AG04449 (cell line): ENCODE results near the gene WNK1.

Experiments
- CTCF ChIA-PET: fragments of 350-600 bp; formaldehyde crosslinking; extraction: SDS; loops from one replicate; lab custom pipeline; 2021; ENCODE audit warnings: antibody characterized with exemption; lab: Yijun Ruan, JAX
- POLR2A ChIA-PET: fragments of 400-600, 350-600 bp; formaldehyde crosslinking; extraction: SDS; loops from one replicate; lab custom pipeline; 2020; ENCODE audit warnings: antibody characterized with exemption, inconsistent platforms; lab: Yijun Ruan, JAX
- DNase-seq: peaks from one replicate; pipeline ENCODE4 v3.0.0-alpha.2; 2010; ENCODE audit warnings: low read depth, low spot score
- H3K4me3 ChIP-seq: 2 replicates; pipeline ENCODE4 v1.5.1; 2011; ENCODE audit warnings: low read depth, mild to moderate bottlenecking, control low read depth, low read length
- TF ChIP-seq, protein P1 (sequence below): IDR thresholded peaks from one replicate; pipeline ENCODE4 v1.5.1; 2011; ENCODE audit warnings: mild to moderate bottlenecking, moderate library complexity, low read length, control low read depth, inconsistent platforms; ENCODE audit not compliant: insufficient read depth; ENCODE audit errors: missing control alignments

The WNK1 gene

DNA sequence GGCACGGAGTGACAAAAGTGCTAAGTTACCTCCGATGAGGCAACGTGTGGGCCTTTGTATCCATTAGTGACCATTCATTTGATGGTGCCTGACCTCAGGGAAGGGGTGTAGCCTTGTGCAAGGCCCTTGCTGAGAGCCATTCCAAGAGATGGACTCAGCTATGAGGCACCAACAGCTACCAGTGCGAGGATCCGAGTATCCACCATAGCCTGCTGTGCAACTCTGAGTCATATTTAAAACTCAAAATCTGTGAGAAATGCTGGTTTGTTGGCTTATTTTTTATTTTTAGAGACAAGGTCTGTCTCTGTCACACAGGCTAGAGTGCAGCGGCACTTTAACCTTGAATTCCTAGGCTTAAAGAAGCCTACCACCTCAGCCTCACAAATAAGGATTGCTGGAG lies 25.1 kb upstream of the WNK1 start:
- CTCF ChIA-PET: interaction anchor here (1.2 to 2.1 kb wide), 2 partner anchors 10 to 23 kb away, joined by 3 to 8 read pairs; no protein-coding TSS in a partner anchor
- POLR2A ChIA-PET: no interaction called here
- TF ChIP-seq, protein P1, sequence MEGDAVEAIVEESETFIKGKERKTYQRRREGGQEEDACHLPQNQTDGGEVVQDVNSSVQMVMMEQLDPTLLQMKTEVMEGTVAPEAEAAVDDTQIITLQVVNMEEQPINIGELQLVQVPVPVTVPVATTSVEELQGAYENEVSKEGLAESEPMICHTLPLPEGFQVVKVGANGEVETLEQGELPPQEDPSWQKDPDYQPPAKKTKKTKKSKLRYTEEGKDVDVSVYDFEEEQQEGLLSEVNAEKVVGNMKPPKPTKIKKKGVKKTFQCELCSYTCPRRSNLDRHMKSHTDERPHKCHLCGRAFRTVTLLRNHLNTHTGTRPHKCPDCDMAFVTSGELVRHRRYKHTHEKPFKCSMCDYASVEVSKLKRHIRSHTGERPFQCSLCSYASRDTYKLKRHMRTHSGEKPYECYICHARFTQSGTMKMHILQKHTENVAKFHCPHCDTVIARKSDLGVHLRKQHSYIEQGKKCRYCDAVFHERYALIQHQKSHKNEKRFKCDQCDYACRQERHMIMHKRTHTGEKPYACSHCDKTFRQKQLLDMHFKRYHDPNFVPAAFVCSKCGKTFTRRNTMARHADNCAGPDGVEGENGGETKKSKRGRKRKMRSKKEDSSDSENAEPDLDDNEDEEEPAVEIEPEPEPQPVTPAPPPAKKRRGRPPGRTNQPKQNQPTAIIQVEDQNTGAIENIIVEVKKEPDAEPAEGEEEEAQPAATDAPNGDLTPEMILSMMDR: no peak
- H3K4me3 ChIP-seq: no peak overlapping the region
- no peak for DNase-seq

DNA sequence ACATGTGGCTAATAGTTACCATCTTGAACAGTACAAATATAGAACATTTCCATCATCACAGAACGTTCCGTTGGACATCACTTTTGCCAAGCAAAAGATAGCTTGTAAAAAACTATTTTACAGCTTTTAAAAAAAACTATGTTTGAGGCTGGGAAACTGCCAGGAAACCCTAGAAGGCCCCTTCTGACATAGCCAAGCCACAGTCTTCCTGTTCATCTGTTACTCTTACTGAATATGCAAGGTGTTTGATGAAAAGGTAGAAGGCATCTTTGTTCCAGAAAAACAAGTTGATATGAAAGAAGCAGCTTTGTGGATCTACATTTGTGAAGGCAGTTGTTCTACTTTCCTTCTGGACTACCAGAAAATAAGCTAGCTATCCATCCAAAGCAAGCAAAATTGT lies 23.6 kb upstream of the WNK1 start:
- H3K4me3 ChIP-seq: no peak overlapping the region
- POLR2A ChIA-PET: no interaction called here
- CTCF ChIA-PET: interaction anchor here (1.0 to 1.3 kb wide), 3 partner anchors 9 to 22 kb away, joined by 3 to 5 read pairs (median 4); no protein-coding TSS in a partner anchor
- TF ChIP-seq, protein P1: no peak
- no peak for DNase-seq

DNA sequence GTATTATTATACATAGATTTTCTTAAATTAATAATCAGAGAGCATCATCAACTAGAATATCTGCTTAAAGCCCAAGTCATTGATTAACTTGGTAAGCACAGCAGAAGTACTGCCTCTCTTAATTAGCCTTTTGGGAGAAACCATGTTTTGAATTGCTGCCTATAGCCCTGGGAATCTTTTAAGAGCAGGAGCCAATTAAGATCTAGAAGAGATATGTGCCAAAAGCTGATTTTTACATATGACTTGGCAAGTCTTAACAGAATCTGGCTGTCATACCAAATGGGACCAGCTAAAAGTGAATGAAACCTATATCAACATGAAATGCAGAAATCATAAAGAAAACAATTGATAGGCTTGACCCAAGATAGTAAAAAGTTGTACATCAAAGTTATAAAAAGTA lies 23.2 kb upstream of the WNK1 start:
- ChIA-PET CTCF (interaction anchor here (1.0 to 1.3 kb wide), 3 partner anchors 9 to 22 kb away, joined by 3 to 5 read pairs (median 4); no protein-coding TSS in a partner anchor), POLR2A (no interaction called here)
- TF ChIP-seq, protein P1: no peak
- no peak overlapping the region for H3K4me3 ChIP-seq
- no peak for DNase-seq

DNA sequence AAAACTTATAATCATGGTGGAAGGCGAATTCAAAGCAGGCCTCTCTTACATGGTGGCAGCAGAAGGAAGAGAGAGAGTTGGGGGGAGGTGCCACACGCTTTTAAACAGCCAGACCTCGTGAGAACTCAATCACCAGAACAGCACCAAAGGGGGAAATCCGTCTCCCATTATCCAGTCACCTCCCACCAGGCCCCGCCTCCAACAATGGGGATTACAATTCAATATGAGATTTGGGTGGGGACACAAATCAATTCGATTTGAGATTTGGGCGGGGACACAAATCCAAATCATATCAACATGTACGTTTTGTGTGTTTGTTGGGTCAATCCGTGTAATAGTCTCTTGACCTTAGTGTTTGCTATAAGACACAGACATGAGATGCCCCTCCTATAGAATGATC lies 21.8 kb upstream of the WNK1 start:
- TF ChIP-seq, protein P1: no peak
- POLR2A ChIA-PET: no interaction called here
- CTCF ChIA-PET: no interaction called here
- no peak overlapping the region for H3K4me3 ChIP-seq
- no peak for DNase-seq

DNA sequence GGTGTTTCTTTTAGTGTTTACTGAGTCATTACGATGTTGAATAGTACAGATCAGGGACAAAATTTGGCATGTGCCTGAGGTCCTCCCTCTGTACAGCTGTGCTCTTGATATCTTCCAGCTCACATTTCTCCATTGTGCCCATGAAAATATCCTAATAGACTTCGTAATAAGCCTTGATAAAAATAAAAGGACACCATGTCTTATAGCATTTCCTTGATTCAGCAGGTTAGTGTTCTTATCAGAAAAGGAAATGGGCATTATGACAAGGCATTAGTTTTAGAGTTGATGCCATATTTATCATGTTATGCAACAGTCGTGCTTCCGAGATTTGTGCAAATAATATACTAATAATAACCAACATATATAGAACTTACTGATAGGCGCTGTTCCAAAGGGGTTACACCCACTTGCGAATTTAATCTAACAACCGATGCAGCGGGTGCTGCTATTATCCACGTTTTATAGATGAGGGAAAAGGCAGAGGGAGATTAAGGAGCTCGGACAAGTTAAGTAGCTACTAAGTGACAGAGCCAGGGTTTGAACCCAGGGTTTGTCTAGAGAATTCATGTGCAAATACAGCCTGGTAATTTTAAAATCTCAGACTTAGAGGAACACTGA lies 15.1 kb upstream of the WNK1 start:
- H3K4me3 ChIP-seq: no peak overlapping the region
- ChIA-PET POLR2A (no interaction called here), CTCF (interaction anchor here (1.6 to 5.3 kb wide), 2 partner anchors 10 to 14 kb away, joined by 3 to 47 read pairs; partner anchors contain the start of gene WNK1)
- TF ChIP-seq, protein P1: no peak
- no peak for DNase-seq

DNA sequence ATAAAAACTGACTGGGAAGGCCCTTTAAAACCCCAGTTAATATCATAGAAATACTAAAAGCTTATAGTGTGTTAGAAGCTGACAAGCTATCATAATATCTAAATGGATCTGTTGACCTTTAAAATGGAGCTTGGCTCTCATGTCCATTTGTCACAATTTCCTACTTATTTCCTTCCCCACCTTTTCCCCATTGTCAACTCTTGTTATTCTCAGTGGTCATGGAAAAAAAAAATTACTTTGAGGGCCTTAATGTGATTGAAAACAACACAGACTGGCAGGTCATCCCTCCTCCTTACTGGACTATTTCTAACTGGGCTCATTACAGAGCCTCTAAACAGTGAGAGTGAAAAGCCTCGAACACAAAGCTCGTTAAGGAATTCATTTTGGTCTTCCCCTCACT lies 13.7 kb upstream of the WNK1 start:
- TF ChIP-seq, protein P1: no peak
- POLR2A ChIA-PET: no interaction called here
- no peak overlapping the region for H3K4me3 ChIP-seq
- CTCF ChIA-PET: interaction anchor here (1.5 to 5.3 kb wide), 3 partner anchors 12 to 169 kb away, joined by 3 to 47 read pairs (median 4); partner anchors contain the start of gene WNK1
- no peak for DNase-seq
